SU-DHL-6 (cell line): Measurements from ENCODE around the gene DLG2.
A peak's percentile ranks its signal among the peaks of the same experiment; 100 is the strongest.

Experiments
- H2AFZ ChIP-seq: fragments of 200-600 bp; sonication (generic); 2 replicates; pipeline ENCODE4 v1.6.1; 2014; ENCODE audit warnings: low read depth, mild to moderate bottlenecking, moderate library complexity, mixed read lengths, antibody characterized with exemption, low read length; ENCODE audit not compliant: severe bottlenecking
- H3F3A ChIP-seq: fragments of 200-600 bp; shearing (Covaris generic); 2 replicates; pipeline ENCODE4 v1.6.0; 2016; ENCODE audit warnings: antibody characterized with exemption, mild to moderate bottlenecking; ENCODE audit not compliant: insufficient read depth
- H3K27ac ChIP-seq: fragments of 200-600 bp; sonication (generic); 2 replicates; pipeline ENCODE4 v1.5.1; 2016; ENCODE audit warnings: low read depth, mild to moderate bottlenecking, low read length, moderate library complexity, mixed read lengths
- H3K27me3 ChIP-seq: fragments of 200-600 bp; sonication (generic), shearing (Covaris generic); 2 replicates; pipeline ENCODE4 v1.6.0; 2014; ENCODE audit warnings: mild to moderate bottlenecking, low read length
- H3K36me3 ChIP-seq: fragments of 200-600 bp; sonication (generic); 2 replicates; pipeline ENCODE4 v1.6.1; 2014; ENCODE audit warnings: mild to moderate bottlenecking, low read length, mixed read lengths
- H3K4me2 ChIP-seq: fragments of 300-600, 200-600 bp; shearing (Covaris generic), sonication (generic); 2 replicates; pipeline ENCODE4 v1.6.0; 2014; ENCODE audit warnings: low read length, low read depth, mild to moderate bottlenecking; ENCODE audit not compliant: poor library complexity, severe bottlenecking
- H3K4me3 ChIP-seq: fragments of 200-600 bp; sonication (generic); 2 replicates; pipeline ENCODE4 v1.5.1; 2014; ENCODE audit warnings: antibody characterized with exemption, low read length, mild to moderate bottlenecking, mixed read lengths; ENCODE audit not compliant: insufficient read depth, poor library complexity, severe bottlenecking
- H3K79me2 ChIP-seq: fragments of 200-600 bp; sonication (generic); 2 replicates; pipeline ENCODE4 v1.6.1; 2014; ENCODE audit warnings: mild to moderate bottlenecking, low read length, moderate library complexity; ENCODE audit not compliant: insufficient read depth
- H3K9ac ChIP-seq: fragments of 200-600 bp; sonication (generic); 2 replicates; pipeline ENCODE4 v1.7.0; 2014; ENCODE audit warnings: mild to moderate bottlenecking, low read length
- H3K9me2 ChIP-seq: fragments of 200-600 bp; sonication (generic); replicated peaks from 2 replicates; pipeline ENCODE4 v1.6.1; 2014; ENCODE audit warnings: low read length; ENCODE audit not compliant: insufficient read depth
- H3K9me3 ChIP-seq: fragments of 200-600 bp; sonication (generic); 2 replicates; pipeline ENCODE4 v1.6.1; 2014; ENCODE audit warnings: low read length, mixed read lengths; ENCODE audit not compliant: insufficient read depth
- H4K20me1 ChIP-seq: fragments of 200-600 bp; sonication (generic); 2 replicates; pipeline ENCODE4 v1.6.1; 2014; ENCODE audit warnings: low read depth, mild to moderate bottlenecking, antibody characterized with exemption, low read length, moderate library complexity, mixed read lengths
- CTCF ChIP-seq: fragments of 200-600 bp; sonication (generic); IDR thresholded peaks from one replicate; pipeline ENCODE4 v1.5.1; 2017; ENCODE audit warnings: antibody characterized with exemption, mild to moderate bottlenecking, low read length, moderate library complexity; ENCODE audit not compliant: insufficient read depth, poor library complexity, severe bottlenecking
- EZH2phosphoT487 ChIP-seq: fragments of 200-600 bp; sonication (generic), shearing (Covaris generic); conservative IDR thresholded peaks from 2 replicates; pipeline ENCODE4 v1.6.1; 2018; ENCODE audit warnings: mild to moderate bottlenecking, antibody characterized with exemption, low read length, moderate library complexity, mixed read lengths

DLG2 gene

DNA sequence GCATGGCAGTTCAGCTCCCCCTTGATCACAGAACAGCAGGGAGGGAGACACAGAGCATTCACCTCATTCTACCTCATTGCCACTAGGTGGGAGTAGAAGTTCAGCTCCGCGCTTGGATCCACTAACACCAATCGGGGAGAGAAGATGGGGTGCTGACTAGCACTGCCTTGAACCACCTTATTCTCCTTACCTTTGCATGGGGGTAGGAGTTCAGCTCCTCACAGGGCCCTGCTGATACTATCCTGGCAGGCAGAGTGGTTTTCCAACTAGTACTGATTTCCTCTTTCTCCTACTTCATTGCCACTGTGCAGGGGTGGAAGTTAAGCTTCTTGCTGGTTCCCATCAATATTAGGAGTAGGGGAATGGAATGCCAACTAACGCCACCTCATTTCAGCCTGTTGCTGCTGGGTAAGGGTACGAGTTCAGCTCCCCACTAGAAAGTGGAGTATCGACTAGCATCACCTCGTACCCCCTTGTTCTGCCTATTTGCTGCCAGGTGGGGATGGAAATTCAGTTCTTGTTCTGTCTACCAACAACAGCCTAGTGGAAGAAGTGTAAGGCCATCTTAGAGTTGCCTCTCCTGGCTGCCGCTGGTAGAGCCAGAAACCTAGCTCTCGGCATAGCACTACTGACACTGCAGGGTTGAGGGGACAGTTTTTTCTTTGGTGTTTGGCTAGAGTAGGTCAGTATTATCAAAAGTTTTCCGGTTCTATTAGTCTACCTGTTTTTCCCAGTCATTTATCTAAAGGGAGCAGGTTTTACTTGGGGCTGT, 1790.1 kb downstream of the DLG2 start:
- no peaks in the 10 kb centered on the region for H3K79me2 ChIP-seq
- no peak overlapping the region for H3K4me2 ChIP-seq
- H4K20me1 ChIP-seq, result no peaks in the 10 kb centered on the region
- peak; percentile 48 for TF ChIP-seq CTCF
- no peak for TF ChIP-seq EZH2phosphoT487
- H3K27me3 ChIP-seq, result no peaks in the 10 kb centered on the region
- no peak overlapping the region for H3K27ac ChIP-seq
- no peaks in the 10 kb centered on the region for H3F3A ChIP-seq
- H3K4me3 ChIP-seq, result no peak overlapping the region
- H3K9ac ChIP-seq, result no peak overlapping the region
- no peaks in the 10 kb centered on the region for H3K9me3 ChIP-seq
- no peaks in the 10 kb centered on the region for H3K9me2 ChIP-seq
- no peak overlapping the region for H2AFZ ChIP-seq
- H3K36me3 ChIP-seq, result no peaks in the 10 kb centered on the region

DNA sequence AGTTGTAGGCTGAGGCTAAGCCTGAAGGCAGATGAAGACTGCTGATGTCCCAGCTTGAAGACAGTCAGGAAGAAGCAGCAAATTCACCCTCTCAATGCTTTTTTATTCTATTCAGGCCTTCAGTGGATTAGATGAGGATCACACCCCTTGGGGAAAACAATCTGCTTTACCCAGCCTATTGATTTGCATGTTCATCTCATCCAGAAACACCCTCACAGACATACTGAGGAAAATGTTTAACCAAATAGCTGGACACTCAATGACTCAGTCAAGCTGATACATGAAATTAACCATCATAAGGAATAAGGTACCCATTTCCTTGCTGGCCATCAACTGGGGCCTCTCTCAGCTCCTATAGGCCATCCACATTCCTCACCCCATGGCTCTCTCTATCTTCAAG, 1791.1 kb downstream of the DLG2 start:
- Histone ChIP-seq H3K36me3 (no peaks in the 10 kb centered on the region), H3K4me2 (no peak overlapping the region), H3K79me2 (no peaks in the 10 kb centered on the region), H3K9me2 (no peaks in the 10 kb centered on the region), H2AFZ (no peak overlapping the region), H3K27ac (no peak overlapping the region), H4K20me1 (no peaks in the 10 kb centered on the region), H3F3A (no peaks in the 10 kb centered on the region), H3K4me3 (no peak overlapping the region), H3K9me3 (no peaks in the 10 kb centered on the region), H3K27me3 (no peaks in the 10 kb centered on the region), H3K9ac (no peak overlapping the region)
- no peak for TF ChIP-seq CTCF
- no peak for TF ChIP-seq EZH2phosphoT487

- Histone ChIP-seq H3K4me3 (no peak overlapping the region), H3K9me3 (no peaks in the 10 kb centered on the region), H3K27me3 (no peaks in the 10 kb centered on the region), H3K79me2 (no peaks in the 10 kb centered on the region), H3K9ac (no peak overlapping the region), H4K20me1 (no peaks in the 10 kb centered on the region), H3K4me2 (no peak overlapping the region), H3K36me3 (no peaks in the 10 kb centered on the region), H3K27ac (no peak overlapping the region), H3F3A (no peaks in the 10 kb centered on the region), H2AFZ (no peak overlapping the region), H3K9me2 (no peaks in the 10 kb centered on the region)
- TF ChIP-seq EZH2phosphoT487, result no peak
- no peak for TF ChIP-seq CTCF
These were observed 1791.7 kb downstream of the DLG2 start for GRCh38 chr11:83835423-83835822.
